Body of pancreas (tissue), 4 donors: Measurements from ENCODE around the gene MFAP3. TPM values are rescaled to one million over a fixed set of nuclear protein-coding genes. Genes with fewer than 3 reads are reported as not detected.

ENCODE experiments used
- ATAC-seq: fragments of 150-250 bp; one replicate; pipeline ENCODE4 v1.9.1; 2016
- DNase-seq, 4 donors: peaks; one replicate each; pipeline ENCODE4 v3.0.0-alpha.2; 2019
- H3K27ac ChIP-seq, 4 donors: fragments of 200-600 bp; sonication (generic); 1 replicate in 3 of 4; 2 replicates in 1 of 4; pipeline versions ENCODE4 v1.5.1 to v1.6.1; 2016 to 2019; ENCODE audit warnings: mild to moderate bottlenecking in 1 of 4, mixed read lengths in 1 of 4, moderate library complexity in 1 of 4
- H3K27me3 ChIP-seq, 2 donors: fragments of 200-600 bp; sonication (generic); one replicate each; pipeline ENCODE4 v1.6.0; 2016; ENCODE audit warnings: mild to moderate bottlenecking in 1 of 2
- H3K36me3 ChIP-seq, 2 donors: fragments of 200-600 bp; sonication (generic); replicated peaks in 1 of 2; 2 replicates each; pipeline ENCODE4 v1.5.1; 2016; ENCODE audit warnings: low read depth in 2 of 2; ENCODE audit not compliant: insufficient read depth in 1 of 2
- H3K4me1 ChIP-seq: fragments of 200-600 bp; sonication (generic); one replicate; pipeline ENCODE4 v1.6.0; 2016
- H3K4me3 ChIP-seq, 2 donors: fragments of 200-600 bp; sonication (generic); 1 replicate in 1 of 2; 2 replicates in 1 of 2; pipeline ENCODE4 v1.5.1; 2016 to 2019
- H3K9me3 ChIP-seq, 3 donors: fragments of 200-600 bp; sonication (generic); 1 replicate in 2 of 3; 2 replicates in 1 of 3; pipeline ENCODE4 v1.5.1; 2016
- CTCF ChIP-seq, 7 experiments: fragments of 450-650 bp in 4 of 7; fragments of 200-600 bp in 3 of 7; sonication (generic) in 3 of 7; IDR thresholded peaks; one replicate each; pipeline ENCODE4 v1.5.1; 2016 to 2019; ENCODE audit warnings: antibody characterized with exemption in 7 of 7
- POLR2A ChIP-seq, 3 donors: fragments of 450-650 bp; IDR thresholded peaks; one replicate each; pipeline ENCODE4 v1.6.1; 2016; ENCODE audit warnings: antibody characterized with exemption in 3 of 3, mild to moderate bottlenecking in 2 of 3
- WGBS, 2 donors: methylation state at CpG; one replicate each; pipeline ENCODE4 v1.1.5; 2017; 5-methylcytosine and 5-hydroxymethylcytosine counted together
- intact Hi-C: fragments of 100-400 bp; cut with DNase I; formaldehyde crosslinking; loops from one replicate; pipeline ENCODE4 v1.15.1; 2023
- total RNA-seq, 2 donors: library from RNA; depleted of rRNA; stranded (reverse); fragments of >200 nt; gene quantifications; one replicate each; pipeline ENCODE4 v1.1.0, GENCODE V29; 2016

Gene MFAP3
- total RNA-seq, 2 donors from 2014 or later: 14.3 to 23.4 TPM

- Histone ChIP-seq H3K36me3 (peaks cover 0 to 11% of the 10 kb centered on the region in 2 donors), H3K4me3 (no peak overlapping the region), H3K27ac (no peak overlapping the region), H3K27me3 (no peaks in the 10 kb centered on the region), H3K9me3 (no peaks in the 10 kb centered on the region), H3K4me1 (no peaks in the 10 kb centered on the region)
- TF ChIP-seq POLR2A (IDR thresholded peaks at IDR 0.05) (no peak), CTCF (IDR thresholded peaks at IDR 0.05) (no peak)
- DNase-seq: no peak
- no peak for ATAC-seq
- intact Hi-C loops: no loop called here
These were observed 38.1 kb upstream of the MFAP3 start for GRCh38 chr5:154000703-154001102.

GRCh38 chr5:154002093-154002492 lies 36.7 kb upstream of the MFAP3 start:
- intact Hi-C loops: no loop called here
- Histone ChIP-seq H3K36me3 (peaks cover 0 to 11% of the 10 kb centered on the region in 2 donors), H3K4me3 (no peak overlapping the region), H3K27ac (peak overlapping the region in 2 of 4 donors; percentile 40 to 44), H3K4me1 (no peaks in the 10 kb centered on the region), H3K27me3 (no peaks in the 10 kb centered on the region), H3K9me3 (no peaks in the 10 kb centered on the region)
- DNase-seq (peak in 3 of 4 donors; percentile 10 to 18 (median 17)), ATAC-seq (peak; percentile 71)
- no peak for TF ChIP-seq CTCF (IDR thresholded peaks at IDR 0.05)
- WGBS, 2 donors: 66 to 81% methylated on average over 4 of the region's 4 CpGs

GRCh38 chr5:154002511-154003020 lies 36.2 kb upstream of the MFAP3 start:
- no peak for ATAC-seq
- DNase-seq: no peak
- TF ChIP-seq POLR2A (IDR thresholded peaks at IDR 0.05): no peak
- no peak for TF ChIP-seq CTCF (IDR thresholded peaks at IDR 0.05)
- H3K4me3 ChIP-seq: no peak overlapping the region
- no peaks in the 10 kb centered on the region for H3K9me3 ChIP-seq
- no peaks in the 10 kb centered on the region for H3K4me1 ChIP-seq
- intact Hi-C loops: no loop called here
- 75 to 80% methylated on average over 7 of the region's 7 CpGs for WGBS, 2 donors
- peak overlapping the region in 2 of 4 donors; percentile 40 to 44 for H3K27ac ChIP-seq
- no peaks in the 10 kb centered on the region for H3K27me3 ChIP-seq
- H3K36me3 ChIP-seq: peaks cover 0 to 8% of the 10 kb centered on the region in 2 donors

- TF ChIP-seq CTCF (IDR thresholded peaks at IDR 0.05): no peak
- TF ChIP-seq POLR2A (IDR thresholded peaks at IDR 0.05): no peak
- DNase-seq (no peak), ATAC-seq (no peak)
- Histone ChIP-seq H3K4me3 (no peak overlapping the region), H3K27me3 (no peaks in the 10 kb centered on the region), H3K27ac (no peak overlapping the region), H3K4me1 (no peaks in the 10 kb centered on the region), H3K36me3 (peaks cover 0 to 5% of the 10 kb centered on the region in 2 donors), H3K9me3 (no peaks in the 10 kb centered on the region)
- 82 to 94% methylated on average over 1 of the region's 1 CpG for WGBS, 2 donors
- intact Hi-C loops: no loop called here
These were observed 33.1 kb upstream of the MFAP3 start for GRCh38 chr5:154005648-154006047.

GRCh38 chr5:154010660-154011059 lies 28.1 kb upstream of the MFAP3 start:
- Histone ChIP-seq H3K27me3 (no peaks in the 10 kb centered on the region), H3K27ac (no peak overlapping the region), H3K36me3 (peaks cover 0 to 5% of the 10 kb centered on the region in 2 donors), H3K4me1 (no peaks in the 10 kb centered on the region), H3K9me3 (peaks cover 0 to 9% (median 0%) of the 10 kb centered on the region in 3 donors), H3K4me3 (no peak overlapping the region)
- WGBS, 2 donors: 69 to 71% methylated on average over 3 of the region's 3 CpGs
- DNase-seq (no peak), ATAC-seq (no peak)
- no peak for TF ChIP-seq POLR2A (IDR thresholded peaks at IDR 0.05)
- no peak for TF ChIP-seq CTCF (IDR thresholded peaks at IDR 0.05)
- intact Hi-C loops: no loop called here
